IMR-90 (cell line): Measurements from ENCODE around the gene EIF2B2. TPM values are rescaled to one million over a fixed set of nuclear protein-coding genes. Genes with fewer than 3 reads are reported as not detected.
A peak's percentile ranks its signal among the peaks of the same experiment; 100 is the strongest.

Experiments used
- ATAC-seq: fragments of 200-7000 bp; cut with Tn5 transposase; 2 replicates; pipeline ENCODE4 v1.9.1; 2020; ENCODE audit warnings: low read depth, mild to moderate bottlenecking, moderate library complexity
- BruUV-seq: library from RNA; stranded (reverse); fragments of 400-500 nt; replicated peaks from 2 replicates; lab custom pipeline; 2021; lab: Mats Ljungman, UMichigan
- CTCF ChIA-PET: fragments of 300-600 bp; formaldehyde crosslinking; extraction: SDS; loops from one replicate; lab custom pipeline; 2021; ENCODE audit warnings: antibody characterized with exemption; lab: Yijun Ruan, JAX
- POLR2A ChIA-PET: fragments of 300-600 bp; sonication (Branson Sonifier 250); formaldehyde crosslinking; loops from one replicate; lab custom pipeline; 2022; ENCODE audit warnings: antibody characterized with exemption; ENCODE audit not compliant: unreplicated experiment; lab: Charles Lee
- DNase-seq: peaks from one replicate; pipeline ENCODE4 v3.0.0; 2013
- H2AFZ ChIP-seq: replicated peaks from 2 replicates; pipeline ENCODE3; 2013; ENCODE audit warnings: low read length, mild to moderate bottlenecking; ENCODE audit not compliant: poor library complexity
- H2AK5ac ChIP-seq: 2 replicates; pipeline ENCODE4 v1.6.1; 2013; ENCODE audit warnings: low read depth, low read length, inconsistent platforms
- H2AK9ac ChIP-seq: replicated peaks from 2 replicates; pipeline ENCODE3; 2013; ENCODE audit warnings: mild to moderate bottlenecking, low read depth, low read length, moderate library complexity; ENCODE audit not compliant: poor library complexity
- H2BK120ac ChIP-seq: 2 replicates; pipeline ENCODE4 v1.6.1; 2013; ENCODE audit warnings: low read depth, low read length, inconsistent platforms
- H2BK15ac ChIP-seq: 3 replicates; pipeline ENCODE4 v1.6.1; 2013; ENCODE audit warnings: low read depth, low read length, inconsistent platforms
- H2BK20ac ChIP-seq: 2 replicates; pipeline ENCODE4 v1.6.1; 2013; ENCODE audit warnings: low read depth, mild to moderate bottlenecking, inconsistent platforms, low read length, moderate library complexity
- H2BK5ac ChIP-seq: 2 replicates; pipeline ENCODE4 v1.6.1; 2013; ENCODE audit warnings: mild to moderate bottlenecking, low read depth, low read length, inconsistent platforms; ENCODE audit not compliant: poor library complexity, severe bottlenecking
- H3K14ac ChIP-seq: replicated peaks from 2 replicates; pipeline ENCODE4 v1.6.1; 2013; ENCODE audit warnings: low read depth, low read length, inconsistent platforms
- H3K18ac ChIP-seq: 2 replicates; pipeline ENCODE4 v1.6.1; 2013; ENCODE audit warnings: low read depth, low read length, control low read depth
- H3K23ac ChIP-seq: 2 replicates; pipeline ENCODE4 v1.6.1; 2013; ENCODE audit warnings: low read depth, low read length, inconsistent platforms
- H3K27ac ChIP-seq: 2 replicates; pipeline ENCODE4 v1.5.1; 2013; ENCODE audit warnings: mild to moderate bottlenecking, control low read depth, low read length; ENCODE audit not compliant: insufficient read depth
- H3K27me3 ChIP-seq: 2 replicates; pipeline ENCODE4 v1.6.1; 2013; ENCODE audit warnings: low read length; ENCODE audit not compliant: control insufficient read depth, insufficient read depth
- H3K36me3 ChIP-seq: 2 replicates; pipeline ENCODE4 v1.6.1; 2013; ENCODE audit warnings: low read length, mixed read lengths; ENCODE audit not compliant: control insufficient read depth, insufficient read depth
- H3K4ac ChIP-seq: 2 replicates; pipeline ENCODE4 v1.6.1; 2013; ENCODE audit warnings: low read depth, low read length, inconsistent platforms
- H3K4me1 ChIP-seq: 2 replicates; pipeline ENCODE4 v1.6.1; 2013; ENCODE audit warnings: low read length, mixed read lengths; ENCODE audit not compliant: control insufficient read depth, insufficient read depth
- H3K4me2 ChIP-seq: 2 replicates; pipeline ENCODE4 v1.6.1; 2013; ENCODE audit warnings: low read depth, mild to moderate bottlenecking, control low read depth, low read length, moderate library complexity
- H3K4me3 ChIP-seq: 2 replicates; pipeline ENCODE4 v1.5.1; 2013; ENCODE audit warnings: low read depth, mild to moderate bottlenecking, control low read depth, low read length, moderate library complexity; ENCODE audit not compliant: insufficient read depth
- H3K56ac ChIP-seq: 2 replicates; pipeline ENCODE4 v1.6.1; 2013; ENCODE audit warnings: low read length, inconsistent platforms; ENCODE audit not compliant: insufficient read depth; ENCODE audit errors: extremely low read depth
- H3K79me1 ChIP-seq, 2 experiments: 2 replicates each; pipeline ENCODE4 v1.6.1; 2013; ENCODE audit warnings: low read length in 2 of 2, inconsistent platforms in 1 of 2, low read depth in 1 of 2
- H3K9ac ChIP-seq: 2 replicates; pipeline ENCODE4 v1.6.1; 2013; ENCODE audit warnings: low read depth, low read length, control low read depth
- H3K9me1 ChIP-seq: 2 replicates; pipeline ENCODE4 v1.6.1; 2013; ENCODE audit warnings: low read length, inconsistent platforms; ENCODE audit not compliant: insufficient read depth
- H3K9me3 ChIP-seq: 2 replicates; pipeline ENCODE4 v1.6.1; 2013; ENCODE audit warnings: low read length; ENCODE audit not compliant: control insufficient read depth, insufficient read depth
- H4K20me1 ChIP-seq: 2 replicates; pipeline ENCODE4 v1.6.1; 2013; ENCODE audit warnings: low read length, inconsistent platforms; ENCODE audit not compliant: insufficient read depth
- H4K5ac ChIP-seq: 2 replicates; pipeline ENCODE4 v1.6.1; 2013; ENCODE audit warnings: mild to moderate bottlenecking, low read depth, low read length, control low read depth
- H4K8ac ChIP-seq, 2 experiments: 2 replicates each; pipeline ENCODE4 v1.6.1; 2013; ENCODE audit warnings: low read depth in 2 of 2, low read length in 2 of 2, control low read depth in 1 of 2, inconsistent platforms in 1 of 2
- H4K91ac ChIP-seq: 2 replicates; pipeline ENCODE4 v1.6.1; 2013; ENCODE audit warnings: low read depth, low read length, inconsistent platforms; ENCODE audit not compliant: insufficient read depth
- CEBPB ChIP-seq: IDR thresholded peaks from 2 replicates; pipeline ENCODE4 v1.6.1; 2012; ENCODE audit warnings: low read depth, low read length, improper control_type of control experiment
- CHD1 ChIP-seq: IDR thresholded peaks from 2 replicates; pipeline ENCODE4 v1.6.1; 2012; ENCODE audit warnings: low read depth, low read length, improper control_type of control experiment
- ELK1 ChIP-seq: fragments of 150-350 bp; IDR thresholded peaks from 2 replicates; pipeline ENCODE4 v1.6.1; 2016; ENCODE audit warnings: low read depth, mild to moderate bottlenecking, low read length, moderate library complexity, borderline replicate concordance
- FOS ChIP-seq: fragments of 150-350 bp; IDR thresholded peaks from 2 replicates; pipeline ENCODE4 v1.6.1; 2016; ENCODE audit warnings: low read depth, low read length
- NFE2L2 ChIP-seq: fragments of 150-350 bp; IDR thresholded peaks from 2 replicates; pipeline ENCODE4 v1.6.1; 2016; ENCODE audit warnings: low read depth, mild to moderate bottlenecking, low read length
- POLR2A ChIP-seq: IDR thresholded peaks from 2 replicates; pipeline ENCODE4 v1.6.1; 2012; ENCODE audit warnings: mild to moderate bottlenecking, low read depth, low read length
- RAD21 ChIP-seq: IDR thresholded peaks from 2 replicates; pipeline ENCODE4 v1.6.1; 2012; ENCODE audit warnings: low read length, improper control_type of control experiment
- RFX5 ChIP-seq: IDR thresholded peaks from 2 replicates; pipeline ENCODE4 v1.8.0; 2012; ENCODE audit warnings: low read depth, mild to moderate bottlenecking, low read length, moderate library complexity
- WGBS, 2 experiments: methylation state at CpG; one replicate each; pipeline versions ENCODE4 v1.1.5 to v1.1.7; 2013; ENCODE audit warnings: missing lambda C conversion rate in 2 of 2; ENCODE audit not compliant: insufficient read length in 1 of 2; ENCODE audit errors: extremely low coverage in 2 of 2; 5-methylcytosine and 5-hydroxymethylcytosine counted together
- dilution Hi-C: fragments of 300-500 bp; cut with HindIII; formaldehyde crosslinking; loops from one replicate; pipeline ENCODE4 v1.14.3; 2018; ENCODE audit warnings: low sequenced_read_pairs; ENCODE audit not compliant: unreplicated experiment
- in situ Hi-C: fragments of 300-500 bp; cut with MboI; formaldehyde crosslinking; loops from 3 replicates; pipeline ENCODE4 v1.14.3; 2019; ENCODE audit warnings: low sequenced_read_pairs, inconsistent platforms, mixed read lengths
- intact Hi-C: fragments of 100-400 bp; cut with micrococcal nuclease; formaldehyde crosslinking; loops from 2 replicates; pipeline ENCODE4 v1.10.0; 2022
- polyA plus RNA-seq, 3 experiments: library from polyadenylated mRNA; depleted of rRNA; stranded (reverse); fragments of >200 nt; gene quantifications; 2 replicates each; pipeline ENCODE4 v1.2.3, GENCODE V29; 2012; ENCODE audit warnings: low replicate concordance in 1 of 3
- total RNA-seq: library from RNA; depleted of rRNA; stranded (reverse); fragments of >200 nt; gene quantifications from 2 replicates; pipeline ENCODE4 v1.2.3, GENCODE V29; 2012
- TF ChIP-seq, protein P1 (sequence below): conservative IDR thresholded peaks from 2 replicates; pipeline ENCODE4 v1.5.1; 2012; ENCODE audit warnings: mild to moderate bottlenecking, low read depth, low read length, improper control_type of control experiment

The EIF2B2 gene
- total and polyA plus RNA-seq, 2 of the 4 experiments (the other 2 are of a cell fraction) = 63.6 to 70.1 TPM

GRCh38 chr14:74980731-74981461 is 21.8 kb upstream of the EIF2B2 start:
- peak overlapping the region; percentile 72 for H3K14ac ChIP-seq
- WGBS, 2 experiments = 21% methylated on average over 6 of the region's 35 CpGs; no CpG with 5 or more reads in 1 of the 2 experiments
- peak overlapping the region; percentile 27 for H4K5ac ChIP-seq
- no peaks in the 10 kb centered on the region for H4K20me1 ChIP-seq
- no peak overlapping the region; the same call in 1 of the 2 replicates for H3K27ac ChIP-seq
- peaks cover 2% of the 10 kb centered on the region; the same call in 1 of the 2 replicates for H3K27me3 ChIP-seq
- ChIA-PET CTCF (interaction anchor here (1.3 kb wide), 1 partner anchor 12 kb away, joined by 3 read pairs; no protein-coding TSS in a partner anchor), POLR2A (no interaction called here)
- no peaks in the 10 kb centered on the region for H3K79me1 ChIP-seq
- H2AFZ ChIP-seq = peak overlapping the region; percentile 92
- peak overlapping the region; percentile 60; the same call in 1 of the 2 replicates for H3K23ac ChIP-seq
- DNase-seq = peak; percentile 19
- peak overlapping the region; percentile 75 for H4K91ac ChIP-seq
- no peak for TF ChIP-seq CHD1
- no peak for TF ChIP-seq CEBPB
- TF ChIP-seq NFE2L2 = no peak
- no peak for TF ChIP-seq RAD21
- no peak for TF ChIP-seq POLR2A
- TF ChIP-seq, protein P1, sequence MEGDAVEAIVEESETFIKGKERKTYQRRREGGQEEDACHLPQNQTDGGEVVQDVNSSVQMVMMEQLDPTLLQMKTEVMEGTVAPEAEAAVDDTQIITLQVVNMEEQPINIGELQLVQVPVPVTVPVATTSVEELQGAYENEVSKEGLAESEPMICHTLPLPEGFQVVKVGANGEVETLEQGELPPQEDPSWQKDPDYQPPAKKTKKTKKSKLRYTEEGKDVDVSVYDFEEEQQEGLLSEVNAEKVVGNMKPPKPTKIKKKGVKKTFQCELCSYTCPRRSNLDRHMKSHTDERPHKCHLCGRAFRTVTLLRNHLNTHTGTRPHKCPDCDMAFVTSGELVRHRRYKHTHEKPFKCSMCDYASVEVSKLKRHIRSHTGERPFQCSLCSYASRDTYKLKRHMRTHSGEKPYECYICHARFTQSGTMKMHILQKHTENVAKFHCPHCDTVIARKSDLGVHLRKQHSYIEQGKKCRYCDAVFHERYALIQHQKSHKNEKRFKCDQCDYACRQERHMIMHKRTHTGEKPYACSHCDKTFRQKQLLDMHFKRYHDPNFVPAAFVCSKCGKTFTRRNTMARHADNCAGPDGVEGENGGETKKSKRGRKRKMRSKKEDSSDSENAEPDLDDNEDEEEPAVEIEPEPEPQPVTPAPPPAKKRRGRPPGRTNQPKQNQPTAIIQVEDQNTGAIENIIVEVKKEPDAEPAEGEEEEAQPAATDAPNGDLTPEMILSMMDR = no peak
- no peak for TF ChIP-seq FOS
- TF ChIP-seq ELK1 = no peak
- TF ChIP-seq RFX5 = no peak
- no peak overlapping the region for H3K56ac ChIP-seq
- intact Hi-C loops = no loop called here
- H3K4me3 ChIP-seq = no peak overlapping the region
- peaks cover 6% of the 10 kb centered on the region; the same call in 1 of the 2 replicates for H3K9me1 ChIP-seq
- peak overlapping the region; percentile 73; the same call in 1 of the 2 replicates for H2BK20ac ChIP-seq
- H3K4me2 ChIP-seq = no peak overlapping the region
- H2BK15ac ChIP-seq = peak overlapping the region; percentile 26; the same call in 1 of the 3 replicates
- dilution Hi-C loops = no loop called here
- peaks cover 15% of the 10 kb centered on the region for H3K4me1 ChIP-seq
- BruUV-seq = no TSS peak
- in situ Hi-C loops = no loop called here
- no peaks in the 10 kb centered on the region for H3K36me3 ChIP-seq
- H4K8ac ChIP-seq = peak overlapping the region; percentile 27 to 90; a peak in 2 of 4 replicates
- peak overlapping the region; percentile 89 for H2BK120ac ChIP-seq
- peak overlapping the region; percentile 79 for H3K4ac ChIP-seq
- H3K9me3 ChIP-seq = no peaks in the 10 kb centered on the region
- H2AK9ac ChIP-seq = peak overlapping the region; percentile 83
- no peak overlapping the region for H2BK5ac ChIP-seq
- peak overlapping the region; percentile 24; the same call in 1 of the 2 replicates for H3K18ac ChIP-seq
- ATAC-seq = peak; percentile 76
- H2AK5ac ChIP-seq = peak overlapping the region; percentile 43; the same call in 1 of the 2 replicates
- no peak overlapping the region for H3K9ac ChIP-seq
